ENCODE measurements around the gene SHOX.

DNA sequence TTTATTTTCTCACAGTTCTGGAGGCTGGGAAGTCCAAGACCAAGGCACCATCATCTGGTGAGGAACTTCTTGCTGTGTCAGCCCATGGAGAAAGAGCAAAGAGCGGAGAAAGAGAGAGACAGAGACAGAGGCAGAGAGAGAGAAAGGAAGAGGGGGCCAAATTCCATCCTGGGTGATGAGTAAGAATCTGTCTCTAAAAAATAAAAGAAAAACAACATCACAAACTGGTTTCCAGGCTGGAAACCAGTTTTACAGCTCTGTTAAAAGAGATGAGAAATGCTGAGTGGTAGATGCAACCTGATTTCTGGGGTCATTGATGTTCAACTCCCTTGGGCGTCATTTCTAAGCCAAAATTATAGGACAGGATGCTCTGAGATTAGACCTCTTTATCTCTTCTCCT is 72.9 kb downstream of the SHOX start:
- TF ChIP-seq, protein P1, sequence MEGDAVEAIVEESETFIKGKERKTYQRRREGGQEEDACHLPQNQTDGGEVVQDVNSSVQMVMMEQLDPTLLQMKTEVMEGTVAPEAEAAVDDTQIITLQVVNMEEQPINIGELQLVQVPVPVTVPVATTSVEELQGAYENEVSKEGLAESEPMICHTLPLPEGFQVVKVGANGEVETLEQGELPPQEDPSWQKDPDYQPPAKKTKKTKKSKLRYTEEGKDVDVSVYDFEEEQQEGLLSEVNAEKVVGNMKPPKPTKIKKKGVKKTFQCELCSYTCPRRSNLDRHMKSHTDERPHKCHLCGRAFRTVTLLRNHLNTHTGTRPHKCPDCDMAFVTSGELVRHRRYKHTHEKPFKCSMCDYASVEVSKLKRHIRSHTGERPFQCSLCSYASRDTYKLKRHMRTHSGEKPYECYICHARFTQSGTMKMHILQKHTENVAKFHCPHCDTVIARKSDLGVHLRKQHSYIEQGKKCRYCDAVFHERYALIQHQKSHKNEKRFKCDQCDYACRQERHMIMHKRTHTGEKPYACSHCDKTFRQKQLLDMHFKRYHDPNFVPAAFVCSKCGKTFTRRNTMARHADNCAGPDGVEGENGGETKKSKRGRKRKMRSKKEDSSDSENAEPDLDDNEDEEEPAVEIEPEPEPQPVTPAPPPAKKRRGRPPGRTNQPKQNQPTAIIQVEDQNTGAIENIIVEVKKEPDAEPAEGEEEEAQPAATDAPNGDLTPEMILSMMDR (IDR thresholded peaks at IDR 0.05; ENCODE audit: low read depth, low read length, poor library complexity, severe bottlenecking): no peak
- no peak for TF ChIP-seq EZH2phosphoT487 (IDR thresholded peaks at IDR 0.05; ENCODE audit: borderline replicate concordance, low read length)

All from DOHH2 (cell line).